Activated CD8-positive, alpha-beta memory T cell treated with anti-CD3 and anti-CD28 coated beads, Interleukin-2, amount 10 ng/mL, durations not matched to agents 7 days and 5 days (primary cell): ENCODE measurements around the gene CARMIL3. TPM values are rescaled to one million over a fixed set of nuclear protein-coding genes. Genes with fewer than 3 reads are reported as not detected.

Experiments used
- ATAC-seq: fragments of 150-1000 bp; cut with Tn5 transposase; one replicate; pipeline ENCODE4 v1.10.0; 2021; ENCODE audit warnings: moderate library complexity
- CTCF ChIA-PET: fragments of 350-600 bp; sonication (Branson Sonifier 250); formaldehyde crosslinking; loops from one replicate; lab custom pipeline; 2021; ENCODE audit warnings: antibody characterized with exemption; lab: Charles Lee
- DNase-seq: peaks from one replicate; pipeline ENCODE4 v3.0.0-alpha.2; 2020
- H3K27ac Mint-ChIP-seq: one replicate; pipeline ENCODE4 v1.8.0; 2021; ENCODE audit warnings: mild to moderate bottlenecking, mixed read lengths
- H3K27me3 Mint-ChIP-seq: one replicate; pipeline ENCODE4 v1.8.0; 2021; ENCODE audit warnings: mixed read lengths
- H3K36me3 Mint-ChIP-seq: one replicate; pipeline ENCODE4 v1.8.0; 2021; ENCODE audit warnings: mild to moderate bottlenecking, mixed read lengths
- H3K4me1 Mint-ChIP-seq: one replicate; pipeline ENCODE4 v1.8.0; 2021; ENCODE audit warnings: mixed read lengths
- H3K4me3 Mint-ChIP-seq: one replicate; pipeline ENCODE4 v1.8.0; 2021; ENCODE audit warnings: mild to moderate bottlenecking, moderate library complexity, mixed read lengths
- H3K9me3 Mint-ChIP-seq: one replicate; pipeline ENCODE4 v1.8.0; 2022; ENCODE audit warnings: low read depth, mixed read lengths
- total RNA-seq, 2 experiments: library from RNA; stranded (reverse); gene quantifications; one replicate each; pipeline ENCODE4 v1.2.3, GENCODE V29; 2021

CARMIL3 gene
- total RNA-seq, 2 experiments from 2014 or later = 2.9 to 3.3 TPM

DNA sequence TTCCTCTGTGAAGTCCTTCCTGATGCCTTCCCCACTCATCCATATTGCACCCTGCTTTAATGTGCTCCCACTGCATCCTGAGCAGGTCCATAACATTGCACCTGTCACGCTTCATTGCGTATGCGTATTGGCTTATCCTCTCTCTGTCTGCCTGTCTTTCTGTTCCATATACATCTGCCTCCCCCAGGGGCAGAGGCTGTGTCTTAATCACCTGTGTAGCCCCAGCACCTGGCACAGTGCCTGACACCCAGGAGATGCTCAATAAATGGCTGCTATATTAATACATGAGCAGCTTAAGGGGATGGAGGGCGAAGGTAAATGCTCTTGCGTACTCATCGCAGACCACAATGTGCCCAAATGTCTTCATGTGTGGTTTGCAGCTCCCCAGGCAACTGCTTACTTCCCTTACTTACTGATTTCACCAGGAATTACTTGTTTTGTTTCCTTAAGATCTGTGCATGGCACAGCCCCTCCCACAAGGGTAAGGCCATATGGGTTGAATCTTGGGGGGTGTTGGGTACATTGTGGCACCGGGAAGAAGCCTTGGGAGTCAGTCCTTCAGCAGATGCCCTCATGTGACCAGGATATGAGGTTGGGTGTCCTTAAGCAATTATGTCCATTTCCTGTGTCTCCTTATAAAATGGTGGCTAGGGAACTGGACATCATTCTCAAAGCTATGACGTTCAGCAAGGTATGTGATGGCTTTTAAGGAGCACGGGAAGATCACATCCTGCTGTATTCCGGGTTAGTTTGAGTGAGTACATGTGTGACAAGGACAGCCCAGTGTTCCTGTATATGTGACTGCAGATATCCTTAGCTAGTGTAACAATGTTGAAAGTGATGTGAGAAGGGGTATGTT lies 18.7 kb downstream of the CARMIL3 start:
- no peak for DNase-seq
- CTCF ChIA-PET = interaction anchor here (1.1 to 2.1 kb wide), 4 partner anchors 10 to 20 kb away, joined by 3 to 11 read pairs (median 5); partner anchors contain the start of gene CARMIL3
- H3K4me1 Mint-ChIP-seq = peaks cover 8% of the 10 kb centered on the region
- H3K4me3 Mint-ChIP-seq = no peak overlapping the region
- H3K27me3 Mint-ChIP-seq = peaks cover 3% of the 10 kb centered on the region
- no peaks in the 10 kb centered on the region for H3K36me3 Mint-ChIP-seq
- no peaks in the 10 kb centered on the region for H3K9me3 Mint-ChIP-seq
- no peak overlapping the region for H3K27ac Mint-ChIP-seq
- no peak for ATAC-seq

- peaks cover 15% of the 10 kb centered on the region for H3K4me1 Mint-ChIP-seq
- H3K9me3 Mint-ChIP-seq = no peaks in the 10 kb centered on the region
- DNase-seq (no peak), ATAC-seq (no peak)
- H3K36me3 Mint-ChIP-seq = no peaks in the 10 kb centered on the region
- peaks cover 3% of the 10 kb centered on the region for H3K27me3 Mint-ChIP-seq
- H3K27ac Mint-ChIP-seq = no peak within 1 kb of the TSS
- CTCF ChIA-PET = interaction anchor here (1.8 to 2.1 kb wide), 2 partner anchors 9 to 13 kb away, joined by 5 to 11 read pairs; no protein-coding TSS in a partner anchor
- no peak within 1 kb of the TSS for H3K4me3 Mint-ChIP-seq
These were observed 19.4 kb downstream of the CARMIL3 start, which contains the start of gene CPNE6 for GRCh38 chr14:24071144-24071697. Gene CPNE6, plus strand, starts transcription at chr14:24071562. Its CDS starts 1,375 bp downstream, at chr14:24072937.

- DNase-seq (no peak), ATAC-seq (no peak)
- Mint-ChIP-seq H3K9me3 (no peaks in the 10 kb centered on the region), H3K27ac (no peak overlapping the region), H3K4me3 (no peak overlapping the region), H3K36me3 (no peaks in the 10 kb centered on the region), H3K27me3 (peaks cover 3% of the 10 kb centered on the region), H3K4me1 (peaks cover 18% of the 10 kb centered on the region)
- CTCF ChIA-PET = interaction anchor here (0.7 to 1.8 kb wide), 4 partner anchors 8 to 18 kb away, joined by 3 to 5 read pairs (median 3); no protein-coding TSS in a partner anchor
These were observed 20.1 kb downstream of the CARMIL3 start for GRCh38 chr14:24071836-24072430.

DNA sequence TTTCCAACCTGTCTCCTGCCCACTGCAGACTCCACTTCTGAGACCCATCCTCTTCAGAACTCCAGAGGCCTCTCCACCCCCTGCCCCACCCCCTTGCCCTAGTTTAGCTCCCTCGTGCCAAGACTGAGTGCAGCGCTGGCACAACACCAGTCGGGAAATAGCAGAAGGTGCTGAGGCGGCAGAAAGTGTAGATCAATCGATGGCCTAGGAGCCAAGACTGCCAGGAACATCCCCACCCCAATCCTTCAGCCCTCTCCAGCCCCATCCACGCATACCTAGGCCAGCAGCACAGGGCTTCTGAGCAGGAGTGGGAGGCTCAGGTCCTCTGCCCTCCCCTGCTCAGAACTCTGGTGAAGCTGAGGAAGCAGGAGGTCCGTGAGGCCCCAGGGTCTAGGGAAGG lies 20.6 kb downstream of the CARMIL3 start:
- peaks cover 3% of the 10 kb centered on the region for H3K27me3 Mint-ChIP-seq
- no peaks in the 10 kb centered on the region for H3K9me3 Mint-ChIP-seq
- DNase-seq (no peak), ATAC-seq (no peak)
- no peak overlapping the region for H3K4me3 Mint-ChIP-seq
- CTCF ChIA-PET = interaction anchor here (0.7 to 1.0 kb wide), 4 partner anchors 11 to 36 kb away, joined by 3 read pairs; no protein-coding TSS in a partner anchor
- no peaks in the 10 kb centered on the region for H3K36me3 Mint-ChIP-seq
- H3K27ac Mint-ChIP-seq = no peak overlapping the region
- H3K4me1 Mint-ChIP-seq = peaks cover 18% of the 10 kb centered on the region

- Mint-ChIP-seq H3K4me1 (peaks cover 18% of the 10 kb centered on the region), H3K9me3 (no peaks in the 10 kb centered on the region), H3K36me3 (no peaks in the 10 kb centered on the region), H3K27me3 (peaks cover 3% of the 10 kb centered on the region), H3K27ac (no peak overlapping the region), H3K4me3 (no peak overlapping the region)
- CTCF ChIA-PET = interaction anchor here (0.8 to 1.2 kb wide), 5 partner anchors 15 to 35 kb away, joined by 3 to 4 read pairs (median 3); no protein-coding TSS in a partner anchor
- ATAC-seq (no peak), DNase-seq (no peak)
These were observed 21.4 kb downstream of the CARMIL3 start for GRCh38 chr14:24072881-24073877.

- peaks cover 3% of the 10 kb centered on the region for H3K27me3 Mint-ChIP-seq
- no peak for ATAC-seq
- CTCF ChIA-PET = interaction anchor here (1.0 to 2.2 kb wide), 4 partner anchors 15 to 33 kb away, joined by 3 to 9 read pairs (median 6); no protein-coding TSS in a partner anchor
- H3K4me1 Mint-ChIP-seq = peaks cover 18% of the 10 kb centered on the region
- H3K4me3 Mint-ChIP-seq = no peak overlapping the region
- DNase-seq = no peak
- H3K36me3 Mint-ChIP-seq = no peaks in the 10 kb centered on the region
- no peaks in the 10 kb centered on the region for H3K9me3 Mint-ChIP-seq
- no peak overlapping the region for H3K27ac Mint-ChIP-seq
These were observed 23.0 kb downstream of the CARMIL3 start for GRCh38 chr14:24074625-24075484.

- Mint-ChIP-seq H3K27ac (no peak overlapping the region), H3K36me3 (no peaks in the 10 kb centered on the region), H3K9me3 (no peaks in the 10 kb centered on the region), H3K27me3 (no peaks in the 10 kb centered on the region), H3K4me3 (no peak overlapping the region), H3K4me1 (peaks cover 24% of the 10 kb centered on the region)
- ATAC-seq = no peak
- no peak for DNase-seq
- CTCF ChIA-PET = interaction anchor here (1.4 to 2.2 kb wide), 2 partner anchors 15 to 32 kb away, joined by 7 to 9 read pairs; no protein-coding TSS in a partner anchor
These were observed 23.9 kb downstream of the CARMIL3 start for GRCh38 chr14:24075485-24076301.

DNA sequence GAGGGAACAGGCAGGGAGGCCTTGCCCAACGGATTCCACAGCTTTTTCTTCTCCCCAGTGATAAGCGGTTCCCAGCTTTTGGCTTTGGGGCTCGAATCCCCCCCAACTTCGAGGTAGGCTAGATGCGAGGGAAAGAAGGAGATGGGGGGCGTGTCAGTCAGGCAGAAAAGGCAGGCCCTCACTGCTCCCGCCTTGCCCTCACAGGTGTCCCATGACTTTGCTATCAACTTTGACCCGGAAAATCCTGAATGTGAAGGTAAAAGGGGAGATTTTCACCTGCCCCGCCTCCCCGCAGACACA lies 24.4 kb downstream of the CARMIL3 start:
- no peak for DNase-seq
- peaks cover 24% of the 10 kb centered on the region for H3K4me1 Mint-ChIP-seq
- no peak overlapping the region for H3K4me3 Mint-ChIP-seq
- no peaks in the 10 kb centered on the region for H3K27me3 Mint-ChIP-seq
- no peaks in the 10 kb centered on the region for H3K9me3 Mint-ChIP-seq
- CTCF ChIA-PET = interaction anchor here (1.1 to 1.4 kb wide), 2 partner anchors 15 to 32 kb away, joined by 3 to 7 read pairs; no protein-coding TSS in a partner anchor
- ATAC-seq = no peak
- H3K27ac Mint-ChIP-seq = no peak overlapping the region
- no peaks in the 10 kb centered on the region for H3K36me3 Mint-ChIP-seq

DNA sequence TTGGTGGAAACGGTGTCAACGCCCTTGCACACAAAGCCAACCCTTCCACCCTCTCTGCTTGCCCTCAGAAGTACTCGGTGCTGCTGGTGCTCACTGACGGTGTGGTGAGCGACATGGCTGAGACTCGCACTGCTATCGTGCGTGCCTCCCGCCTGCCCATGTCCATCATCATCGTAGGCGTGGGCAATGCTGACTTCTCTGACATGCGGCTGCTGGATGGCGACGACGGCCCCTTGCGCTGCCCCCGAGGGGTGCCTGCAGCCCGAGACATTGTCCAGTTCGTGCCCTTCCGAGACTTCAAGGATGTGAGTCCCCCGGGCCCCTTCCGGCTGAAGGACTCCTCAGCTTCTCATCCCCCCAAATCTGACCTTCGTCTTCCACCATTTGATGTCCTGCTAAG lies 25.3 kb downstream of the CARMIL3 start:
- ATAC-seq (no peak), DNase-seq (no peak)
- Mint-ChIP-seq H3K4me3 (no peak overlapping the region), H3K27ac (no peak overlapping the region), H3K27me3 (no peaks in the 10 kb centered on the region), H3K4me1 (peaks cover 27% of the 10 kb centered on the region), H3K9me3 (no peaks in the 10 kb centered on the region), H3K36me3 (no peaks in the 10 kb centered on the region)
- CTCF ChIA-PET = interaction anchor here (1.1 kb wide), 1 partner anchor 14 kb away, joined by 3 read pairs; no protein-coding TSS in a partner anchor

- no peak for ATAC-seq
- H3K27me3 Mint-ChIP-seq = no peaks in the 10 kb centered on the region
- H3K27ac Mint-ChIP-seq = no peak overlapping the region
- no peak overlapping the region for H3K4me3 Mint-ChIP-seq
- no peaks in the 10 kb centered on the region for H3K36me3 Mint-ChIP-seq
- H3K4me1 Mint-ChIP-seq = peaks cover 28% of the 10 kb centered on the region
- no peak for DNase-seq
- CTCF ChIA-PET = interaction anchor here (0.6 to 1.0 kb wide), 2 partner anchors 12 to 29 kb away, joined by 3 to 5 read pairs; no protein-coding TSS in a partner anchor
- no peaks in the 10 kb centered on the region for H3K9me3 Mint-ChIP-seq
These were observed 26.3 kb downstream of the CARMIL3 start for GRCh38 chr14:24078146-24078545.
